NCI-H2227 treated with DMSO at 0.1 percent for 48 hours (cell line): ENCODE results near the gene TAC4.
A peak's percentile ranks its signal among the peaks of the same experiment; 100 is the strongest.

Experiments
- DNase-seq: peaks from one replicate; lab custom pipeline; 2025; lab: John Stamatoyannopoulos, UW

The TAC4 gene, protein sequence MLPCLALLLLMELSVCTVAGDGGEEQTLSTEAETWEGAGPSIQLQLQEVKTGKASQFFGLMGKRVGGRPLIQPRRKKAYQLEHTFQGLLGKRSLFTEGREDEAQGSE

DNA sequence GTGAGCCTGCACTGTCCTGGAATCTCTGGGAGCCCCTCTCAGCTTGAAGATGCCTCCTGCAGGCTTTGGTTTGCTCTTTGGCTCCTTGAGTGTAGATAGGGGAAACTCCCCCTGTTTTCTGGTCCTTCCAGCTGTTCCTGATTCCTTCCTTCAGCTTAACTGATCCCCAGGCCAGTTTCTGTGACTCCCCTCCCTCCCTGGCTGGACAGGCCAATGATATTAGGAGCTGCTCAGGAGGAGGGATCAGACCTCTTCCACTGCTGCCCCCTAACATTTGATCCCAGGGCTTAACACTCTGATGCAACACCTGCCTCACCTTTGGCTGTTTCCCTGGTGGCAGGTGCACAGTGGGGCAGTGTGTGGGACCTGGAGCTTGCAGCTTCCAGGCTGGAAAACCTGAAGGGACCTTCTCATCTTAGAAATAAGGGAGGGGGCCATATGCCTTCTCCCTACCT, at the start of gene TAC4:
TAC4 (minus strand) TSS at position 51 of the 455 bp plus-strand sequence. CDS start 52 bp downstream, outside the sequence.
- no peak for DNase-seq

DNA sequence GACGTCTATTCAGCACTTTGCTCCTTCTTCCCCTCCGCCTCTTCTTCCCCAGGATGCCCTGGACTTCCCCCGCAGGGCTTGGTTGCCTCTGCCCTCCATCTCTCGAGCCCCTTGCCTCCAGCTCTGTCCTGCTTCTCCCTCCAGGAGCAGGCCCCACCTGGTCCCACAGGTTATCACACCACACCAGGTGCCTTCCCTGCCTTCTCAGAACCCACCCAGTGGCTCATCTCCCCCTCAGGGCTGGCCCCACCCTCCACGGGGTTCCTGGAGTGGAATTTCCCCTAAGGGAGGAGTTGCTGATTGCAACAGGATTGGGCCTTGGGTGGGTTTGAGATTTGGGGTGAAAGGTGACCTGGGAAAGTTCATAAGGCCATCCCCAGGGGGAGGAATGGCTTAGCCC, 49.0 kb upstream of the TAC4 start:
- no peak for DNase-seq

DNA sequence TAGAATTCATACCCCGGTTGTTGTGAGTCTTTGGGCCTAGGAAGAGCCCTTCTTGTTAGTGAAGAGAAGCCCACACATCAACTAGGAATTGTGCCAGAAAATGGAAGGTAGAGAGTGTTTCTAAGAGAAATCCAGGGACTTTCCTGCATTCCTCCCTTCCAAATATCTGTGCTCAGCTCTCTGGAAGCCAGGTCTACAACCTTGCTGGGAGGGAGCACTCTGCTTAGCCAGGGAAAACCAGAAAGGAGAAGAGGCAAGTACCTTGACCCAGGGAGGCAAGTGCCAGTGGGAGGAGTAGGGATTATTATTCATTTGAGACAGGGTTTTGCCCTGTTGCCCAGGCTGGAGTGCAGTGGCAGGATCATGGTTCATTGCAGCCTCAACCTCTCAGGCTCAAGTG, 48.4 kb upstream of the TAC4 start:
- no peak for DNase-seq

DNA sequence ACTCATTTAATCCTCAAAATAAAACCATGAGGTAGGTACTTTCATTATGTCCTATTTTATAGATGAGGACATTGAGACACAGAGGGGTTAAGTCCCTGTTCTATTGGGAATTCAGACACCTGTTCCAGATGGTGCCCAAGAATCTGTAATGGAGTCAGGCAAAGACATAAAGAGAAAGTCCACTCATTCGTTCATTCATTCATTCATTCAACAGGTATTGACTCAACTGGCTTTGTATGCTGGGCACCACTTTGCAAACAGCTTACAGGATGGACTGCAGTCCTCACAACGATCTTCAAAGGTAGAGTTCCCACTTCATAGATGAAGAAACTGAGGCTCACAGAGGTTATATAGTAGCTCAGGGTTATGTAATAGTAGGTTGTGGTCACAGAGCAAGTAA, 47.9 kb upstream of the TAC4 start:
- DNase-seq, result no peak

DNA sequence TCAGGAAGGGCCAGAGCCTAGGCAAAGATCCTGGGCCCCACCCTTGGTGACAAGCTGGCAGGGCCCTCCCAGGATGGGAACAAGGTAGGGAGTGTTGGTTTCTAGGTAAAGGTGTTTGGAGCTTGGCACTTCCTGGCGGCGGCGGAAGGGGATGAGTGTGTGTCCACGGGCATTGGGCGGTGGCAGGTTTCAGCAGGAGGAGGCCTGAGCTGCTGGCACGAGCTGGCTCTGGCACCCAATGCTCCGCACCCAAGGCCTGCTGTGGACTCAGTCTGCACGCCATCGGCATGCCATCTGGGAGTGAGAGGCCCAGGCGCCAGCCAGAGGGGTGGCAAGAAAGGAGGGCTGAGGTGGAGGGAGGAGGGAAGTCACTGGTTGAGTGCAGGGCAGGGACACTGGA, 46.9 kb upstream of the TAC4 start:
- DNase-seq, result no peak

DNA sequence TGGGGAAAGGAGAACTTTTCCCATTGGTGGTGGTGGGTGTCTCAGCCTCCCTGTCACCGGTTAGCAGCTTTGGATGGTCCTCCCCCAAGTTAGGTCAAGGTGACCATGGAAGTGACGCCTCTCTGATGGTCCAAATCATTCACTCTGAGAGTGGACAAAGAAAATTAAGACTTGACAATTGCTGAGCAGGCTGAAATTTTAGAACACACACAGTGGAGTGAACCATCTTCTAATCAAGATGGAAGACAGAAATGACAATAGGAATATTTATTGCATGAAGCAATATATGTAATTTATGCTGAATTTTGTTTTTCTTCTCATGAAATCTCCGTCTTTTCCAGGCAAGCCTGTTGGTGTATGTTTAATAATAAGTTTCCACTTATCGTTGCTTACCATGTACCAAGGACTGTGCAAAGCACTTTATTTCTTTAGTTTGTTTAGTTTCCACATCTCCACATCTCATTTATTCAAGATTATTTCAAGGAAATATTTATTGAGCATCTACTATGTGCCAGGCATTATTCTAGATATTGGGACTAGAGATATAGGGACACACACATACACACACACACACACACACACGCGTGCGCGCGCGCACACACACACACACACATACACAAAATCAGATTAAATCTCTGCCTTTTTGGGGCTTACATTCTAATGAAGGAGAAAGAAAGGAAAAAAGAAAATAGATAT, 44.0 kb upstream of the TAC4 start:
- DNase-seq, result no peak

DNA sequence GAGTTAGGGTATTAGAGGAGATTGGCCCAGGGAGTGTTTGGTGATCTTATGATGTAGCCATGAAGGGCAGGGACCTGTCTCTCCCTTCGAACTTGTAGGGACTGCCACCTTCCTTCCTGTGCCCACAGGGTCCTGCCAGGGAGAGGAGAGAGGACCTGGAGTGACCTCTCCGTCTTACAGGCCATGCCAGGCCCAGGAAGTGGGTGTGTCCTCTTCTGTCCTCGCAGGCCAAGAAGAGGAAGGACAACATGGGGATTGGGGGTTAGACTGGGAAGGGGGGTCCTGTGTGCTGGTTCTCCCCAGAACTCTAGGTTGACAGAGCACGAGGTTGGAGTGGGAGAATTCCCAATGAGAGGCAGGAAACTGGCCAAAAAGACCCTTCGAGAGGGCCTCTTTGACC, 43.4 kb upstream of the TAC4 start:
- no peak for DNase-seq

DNA sequence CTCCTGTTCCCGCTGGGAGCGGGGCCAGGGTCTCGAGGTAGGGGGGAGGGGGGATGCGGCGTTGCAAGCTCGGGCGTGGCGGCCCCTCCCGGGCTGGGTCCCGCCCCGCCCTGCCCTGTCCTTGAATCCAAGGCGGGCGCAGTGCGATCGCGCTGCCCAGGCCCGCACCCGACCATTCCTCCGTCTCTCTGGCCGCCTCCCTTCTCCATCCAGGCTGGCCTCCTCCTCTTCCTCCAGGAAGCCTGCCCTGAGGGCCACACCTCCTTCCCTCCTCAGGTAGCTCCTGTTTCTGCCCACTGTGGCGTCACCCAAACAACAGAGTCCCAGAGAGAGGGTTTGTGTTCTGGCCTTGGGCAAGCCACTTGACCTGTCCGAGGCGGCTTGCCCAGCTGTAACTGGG, 43.0 kb upstream of the TAC4 start:
- DNase-seq, result no peak

DNA sequence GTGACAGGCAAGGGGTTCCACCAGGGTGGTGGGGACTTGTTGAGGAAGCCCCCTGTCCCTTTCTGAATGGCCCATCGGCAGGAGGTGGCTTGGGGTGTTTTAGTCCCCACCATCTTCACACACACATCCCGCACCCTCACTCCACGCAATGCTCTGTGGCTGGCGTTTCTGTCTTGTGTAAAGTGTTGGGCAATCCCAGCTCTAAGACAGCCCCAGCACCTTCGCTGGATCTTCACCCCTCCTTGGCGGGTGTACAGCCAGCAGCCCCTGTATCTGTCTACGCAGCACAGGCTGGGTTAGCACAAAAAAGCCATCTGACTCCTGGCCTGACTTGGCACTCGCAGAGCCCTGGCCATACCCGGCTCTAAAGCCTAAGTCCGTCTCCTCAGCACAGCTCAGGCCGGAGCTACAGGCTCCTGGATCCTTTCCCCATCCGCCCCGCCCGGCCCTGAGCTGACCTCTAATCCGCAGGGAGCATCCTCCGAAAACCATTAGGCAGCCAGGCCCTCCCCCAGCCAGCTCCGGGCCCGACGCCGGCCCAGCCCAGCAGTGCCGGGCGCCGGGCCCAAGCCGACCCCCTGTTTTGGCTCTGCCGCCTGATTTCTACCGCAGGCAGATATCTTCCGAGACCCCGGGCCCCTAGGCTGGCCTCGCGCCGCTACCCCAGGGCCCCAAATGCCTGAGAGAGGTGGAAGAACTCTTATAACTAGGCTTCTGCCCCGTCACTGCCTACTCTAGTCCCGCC, 42.4 kb upstream of the TAC4 start:
- DNase-seq, result no peak

DNA sequence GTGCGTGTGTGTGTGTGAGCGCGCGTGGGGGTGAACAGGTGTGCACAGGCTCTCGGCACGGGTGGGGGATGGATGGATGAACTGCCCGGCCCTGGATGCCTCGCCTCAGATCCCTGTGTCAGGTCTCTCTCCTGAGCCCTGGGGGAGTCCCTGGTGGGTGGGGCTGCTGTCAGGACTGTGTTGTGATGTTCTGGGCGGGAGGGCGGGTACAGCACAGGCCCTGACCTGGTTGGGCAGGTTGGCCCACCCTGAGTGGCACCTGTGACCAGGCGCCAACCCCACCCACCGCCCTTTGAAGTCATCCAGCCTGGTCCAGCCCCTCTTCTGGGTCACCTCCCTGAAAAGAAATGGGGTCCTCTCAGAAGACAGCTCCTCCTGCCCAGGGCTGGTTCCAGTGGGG, 41.6 kb upstream of the TAC4 start:
- no peak for DNase-seq

DNA sequence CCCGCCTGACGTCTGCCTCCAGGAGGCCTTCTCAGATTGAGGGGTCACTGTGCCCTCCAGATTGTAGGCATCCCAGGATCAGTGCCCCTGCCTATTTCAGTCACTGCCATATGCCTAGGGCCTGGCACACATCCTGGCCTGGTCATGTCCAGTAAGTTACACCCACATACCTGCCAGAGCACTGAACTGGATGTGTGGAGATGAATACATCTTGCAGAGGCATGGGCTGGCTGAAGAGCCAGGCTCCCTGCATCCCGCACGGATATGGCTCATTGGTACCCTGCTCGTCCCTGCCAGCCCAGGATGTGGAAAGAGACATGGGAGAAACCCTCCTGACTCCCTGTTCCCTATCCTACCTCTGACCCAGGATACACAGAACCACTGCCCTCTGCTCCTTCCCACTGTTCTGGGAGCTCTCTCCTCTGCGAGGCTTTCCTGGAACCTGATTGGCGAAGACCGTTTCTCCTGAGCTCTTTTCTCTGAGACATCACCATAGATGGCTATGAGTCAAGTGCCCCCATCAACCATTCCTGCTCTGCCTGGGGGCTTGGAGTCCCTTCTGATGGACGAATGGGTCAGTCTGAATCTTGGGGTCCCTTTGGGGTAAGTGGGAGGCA, 40.0 kb upstream of the TAC4 start:
- no peak for DNase-seq

DNA sequence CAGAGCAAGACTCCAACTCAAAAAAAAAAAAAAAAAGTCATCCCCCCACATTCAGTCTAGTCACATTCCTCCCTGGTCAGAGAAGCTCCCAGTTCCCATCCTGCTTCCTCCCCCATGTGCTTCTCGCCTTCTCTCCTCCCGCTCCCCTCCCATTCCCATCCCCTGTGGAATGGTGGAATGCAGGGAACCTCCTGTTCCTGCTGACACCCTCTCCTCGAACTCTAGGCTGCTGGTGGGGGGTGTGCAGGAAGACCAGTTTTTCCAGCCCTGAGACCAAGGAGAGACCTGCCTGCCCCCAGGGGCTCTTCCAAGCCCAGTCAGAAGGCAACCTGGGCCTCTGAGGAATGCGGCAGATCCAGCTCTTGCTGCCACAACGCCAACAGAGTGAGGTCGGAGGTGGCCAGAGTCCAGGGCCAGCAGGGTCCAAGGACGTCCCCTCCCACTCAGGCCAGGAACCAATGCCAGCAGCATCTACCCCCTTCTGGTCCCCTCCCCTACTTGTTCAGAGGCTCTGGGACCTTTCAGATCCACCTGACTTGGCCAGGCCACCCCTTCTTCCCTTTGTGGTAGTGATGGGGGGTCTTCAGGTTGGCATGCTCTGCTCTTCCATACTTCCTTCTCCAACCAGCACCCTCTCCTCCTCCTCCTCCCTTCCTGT, 39.3 kb upstream of the TAC4 start:
- no peak for DNase-seq

DNA sequence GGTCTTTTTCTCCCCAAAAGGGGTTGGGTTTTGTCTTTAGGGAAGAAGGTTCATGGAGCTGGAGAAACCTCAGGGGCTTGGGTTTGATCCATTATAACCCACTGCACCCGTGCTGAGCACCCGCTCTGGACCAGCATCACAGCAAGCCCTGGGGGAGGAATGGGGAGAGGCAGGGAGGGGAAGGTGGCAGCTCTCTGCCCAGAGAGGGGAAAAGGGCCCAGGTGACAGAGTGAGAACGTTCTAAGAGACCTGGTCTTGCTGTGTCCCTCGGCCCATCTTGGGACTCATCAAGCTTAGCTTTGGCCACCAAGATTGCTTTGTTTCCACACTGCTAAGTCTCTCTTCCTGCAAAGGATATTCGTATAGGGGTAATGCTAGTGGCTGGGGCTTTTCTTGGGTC, 38.2 kb upstream of the TAC4 start:
- DNase-seq, result no peak

DNA sequence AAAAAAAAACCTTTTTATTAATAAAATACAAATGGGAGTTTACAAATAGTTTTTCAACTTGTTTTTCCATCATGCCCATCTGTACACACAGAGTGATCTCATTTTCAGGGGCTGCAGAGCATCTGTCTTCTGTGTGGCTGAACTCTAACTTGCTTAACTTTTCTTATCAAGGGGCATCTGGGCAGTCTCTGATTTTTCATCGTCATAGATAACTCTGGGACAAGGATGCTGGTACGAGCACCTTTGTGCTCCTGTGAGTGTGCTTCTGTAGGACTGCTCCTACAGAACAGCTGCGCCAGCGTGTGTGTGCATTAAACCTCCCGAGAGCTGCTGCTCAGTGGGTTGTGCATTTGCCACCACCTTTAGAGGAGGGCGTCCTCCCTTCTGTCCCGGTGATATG, 34.6 kb upstream of the TAC4 start:
- DNase-seq, result no peak

DNA sequence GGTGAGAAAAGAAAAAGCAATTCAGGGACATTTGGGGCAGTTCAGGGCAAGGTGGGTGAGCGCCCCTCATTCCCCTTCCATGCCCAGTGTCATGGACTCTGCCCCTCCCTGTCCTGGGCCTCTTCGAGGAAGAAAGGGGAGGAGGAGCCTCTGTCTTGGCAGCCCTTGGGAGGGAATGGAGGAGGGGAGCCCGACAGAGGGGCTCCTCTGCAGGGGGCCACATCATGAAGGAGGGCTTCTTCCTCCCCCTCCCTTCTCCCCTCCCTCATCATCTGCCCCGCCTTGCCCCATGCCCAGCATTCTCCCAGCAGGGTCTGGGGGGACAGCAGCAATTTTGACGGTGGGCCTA, 33.2 kb upstream of the TAC4 start:
- DNase-seq, result no peak

DNA sequence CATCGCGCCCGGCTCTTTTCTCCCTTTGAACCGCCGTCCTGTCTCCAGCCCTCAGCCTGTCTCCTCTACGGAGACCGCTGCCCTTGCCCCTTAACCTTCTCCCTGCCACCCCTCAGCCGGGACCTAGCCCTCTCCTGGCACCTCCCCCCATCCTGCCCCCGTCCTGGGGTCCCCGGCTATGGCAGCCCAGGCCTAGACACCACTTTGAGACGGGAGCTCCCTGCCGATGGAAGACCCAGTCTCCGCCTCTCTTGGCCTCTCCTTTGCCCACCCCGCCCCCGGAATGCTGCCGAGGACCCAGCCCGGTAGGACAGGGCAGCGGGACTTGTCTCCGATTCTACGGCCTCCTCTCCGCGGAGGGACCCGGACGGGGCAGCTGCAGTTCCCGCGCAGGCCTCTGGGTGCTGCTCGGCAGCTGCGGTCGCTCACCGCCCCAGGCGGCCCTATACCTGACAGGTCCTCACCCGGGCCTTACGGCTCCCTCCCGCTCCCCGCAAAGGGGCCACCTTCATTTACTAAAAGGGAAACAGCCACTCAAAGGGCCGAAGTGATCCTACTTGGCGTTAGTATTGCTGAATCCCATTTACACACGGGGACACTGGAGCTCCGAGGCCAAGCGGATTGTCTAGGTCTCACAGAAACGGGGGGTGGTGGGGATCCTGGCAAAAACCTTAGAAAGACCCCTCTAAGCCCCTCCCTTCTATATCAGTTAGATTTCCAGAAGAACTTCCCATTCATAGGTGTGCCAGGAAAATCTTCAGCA, 32.6 kb upstream of the TAC4 start:
- DNase-seq, result peak; percentile 73

DNA sequence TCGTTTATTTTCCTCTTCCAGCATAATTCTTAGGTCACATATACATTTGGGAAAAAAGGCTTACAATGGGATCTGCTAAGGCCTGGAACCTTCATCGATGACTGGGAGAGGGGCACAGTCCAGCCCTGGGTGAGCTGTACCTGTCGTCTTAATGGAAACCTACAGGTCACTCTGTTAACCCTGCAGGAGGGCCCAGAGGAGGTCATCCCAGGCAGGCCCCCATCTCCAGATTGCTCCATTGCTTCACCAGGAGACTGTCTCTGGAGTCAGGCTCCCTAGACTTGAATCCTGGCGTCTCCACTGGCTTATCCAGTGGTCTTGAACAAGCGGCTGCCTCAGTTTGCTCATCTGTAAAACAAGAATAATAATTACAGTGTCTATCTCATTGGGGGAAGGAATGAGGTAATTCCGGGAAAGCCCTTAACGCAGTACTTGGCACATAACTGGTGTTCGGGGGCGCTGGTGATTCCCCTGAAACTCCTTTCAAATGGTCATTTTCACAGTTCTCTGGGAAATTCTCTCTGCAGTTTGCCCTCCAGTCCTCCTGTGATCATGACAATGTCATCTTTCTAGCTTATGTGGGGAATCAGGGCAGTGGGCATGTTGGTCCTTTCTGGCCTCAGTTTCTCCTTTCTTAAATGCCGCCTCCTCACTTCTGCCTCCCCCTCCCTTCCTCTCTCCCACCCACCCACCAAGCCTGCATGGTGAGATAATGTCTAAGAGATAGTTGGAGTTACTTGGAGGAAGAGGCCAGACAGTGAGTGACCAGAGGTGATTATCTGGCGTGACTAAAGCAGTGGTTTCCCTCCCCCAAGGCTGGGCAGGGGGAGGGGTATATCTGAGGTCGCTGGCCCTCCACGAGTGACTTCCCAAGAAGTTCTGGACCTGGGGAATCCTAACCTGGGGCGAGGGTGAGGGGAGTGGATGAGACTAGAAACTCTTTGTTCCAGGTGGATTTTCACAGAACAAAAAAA, 31.3 kb upstream of the TAC4 start:
- DNase-seq, result no peak

DNA sequence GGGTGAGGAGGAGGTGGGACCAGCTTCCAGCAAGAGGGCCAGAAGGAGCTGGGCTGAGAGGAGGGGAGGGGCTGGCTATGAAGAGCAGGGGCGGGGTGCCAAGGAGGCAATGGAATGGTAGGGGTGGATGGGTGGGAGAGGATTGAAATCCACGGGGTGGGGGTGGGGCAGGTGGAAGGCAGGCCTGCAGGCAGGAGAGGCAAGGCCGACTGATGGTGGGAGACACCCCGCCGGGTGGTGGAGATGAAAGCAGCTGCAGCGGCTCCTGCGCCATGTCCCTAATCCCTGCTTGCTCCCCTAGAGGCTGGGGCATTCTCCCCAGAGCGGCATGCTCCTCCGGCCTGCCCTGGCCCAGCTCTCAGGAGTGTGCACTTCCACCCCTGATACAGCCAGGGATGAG, 27.8 kb upstream of the TAC4 start:
- DNase-seq, result peak; percentile 40

DNA sequence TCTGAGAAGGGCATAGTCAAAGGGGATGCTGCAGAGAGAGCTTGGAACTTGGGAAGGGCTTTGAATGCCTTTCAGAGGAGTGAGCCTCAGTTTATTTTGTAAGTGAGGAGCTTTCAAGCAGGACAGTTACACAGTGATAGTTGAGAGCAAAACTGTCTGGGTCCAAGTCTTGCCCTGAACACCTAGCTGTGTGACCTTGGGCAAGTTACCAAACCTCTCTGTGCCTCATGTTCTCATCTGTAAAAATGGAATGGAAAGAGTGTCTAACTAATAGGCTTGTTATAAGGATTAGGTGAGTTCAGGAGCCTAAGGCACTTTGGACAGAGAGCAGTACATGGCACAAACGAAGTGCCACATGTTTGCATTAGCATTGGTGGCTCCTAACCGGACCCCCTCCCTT, 27.0 kb upstream of the TAC4 start:
- DNase-seq, result no peak

DNA sequence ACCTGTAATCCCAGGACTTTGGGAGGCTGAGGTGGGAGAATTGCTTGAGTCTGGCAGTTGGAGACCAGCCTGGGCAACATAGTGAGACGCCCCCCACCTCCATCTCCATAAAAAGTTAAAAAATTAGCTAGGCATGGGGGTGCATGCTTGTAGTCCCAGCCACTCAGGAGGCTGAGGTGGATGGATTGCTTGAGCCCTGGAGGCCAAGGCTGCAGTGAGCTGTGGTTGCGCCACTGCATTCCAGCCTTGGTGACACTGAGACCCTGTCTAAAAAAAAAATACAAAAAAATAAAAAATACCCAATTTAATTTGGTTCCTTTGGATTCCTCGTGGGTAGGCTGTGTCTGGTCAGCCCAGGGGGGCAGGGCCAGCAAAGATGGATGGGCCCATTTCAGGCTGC, 26.1 kb upstream of the TAC4 start:
- DNase-seq, result no peak

DNA sequence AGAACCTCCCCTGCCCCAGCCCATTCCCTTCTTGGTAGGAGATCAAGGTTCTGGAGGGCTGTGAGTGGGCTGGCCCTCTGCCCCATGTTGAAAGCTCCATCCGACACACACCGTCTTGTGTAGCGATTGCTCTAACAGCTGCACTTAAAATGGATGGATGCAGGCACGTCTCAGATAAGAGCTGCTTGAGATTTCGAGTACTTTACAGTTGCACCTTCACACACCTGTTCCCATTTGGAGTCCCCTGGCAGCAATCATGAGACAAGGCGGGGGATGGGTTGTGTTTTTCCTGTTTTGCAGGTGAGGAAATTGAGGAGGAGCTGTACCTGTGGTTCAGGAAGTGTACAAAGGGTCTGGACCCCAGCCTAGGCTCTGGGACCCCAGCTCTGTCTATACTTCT, 25.6 kb upstream of the TAC4 start:
- DNase-seq, result no peak
